GM18867 (cell line): Measurements from ENCODE around the gene ZSCAN10.
"Not testable (repeated sequence)": the region's sequence is repeated elsewhere in the genome, so short reads cannot be mapped to it uniquely, and the experiment has no call there.

Source experiments
- ATAC-seq: cut with Tn5 transposase; IDR thresholded peaks from one replicate; pipeline ENCODE4 v1.9.1; 2021; ENCODE audit warnings: mild to moderate bottlenecking, moderate library complexity; ENCODE audit not compliant: unreplicated experiment

ZSCAN10 gene

DNA sequence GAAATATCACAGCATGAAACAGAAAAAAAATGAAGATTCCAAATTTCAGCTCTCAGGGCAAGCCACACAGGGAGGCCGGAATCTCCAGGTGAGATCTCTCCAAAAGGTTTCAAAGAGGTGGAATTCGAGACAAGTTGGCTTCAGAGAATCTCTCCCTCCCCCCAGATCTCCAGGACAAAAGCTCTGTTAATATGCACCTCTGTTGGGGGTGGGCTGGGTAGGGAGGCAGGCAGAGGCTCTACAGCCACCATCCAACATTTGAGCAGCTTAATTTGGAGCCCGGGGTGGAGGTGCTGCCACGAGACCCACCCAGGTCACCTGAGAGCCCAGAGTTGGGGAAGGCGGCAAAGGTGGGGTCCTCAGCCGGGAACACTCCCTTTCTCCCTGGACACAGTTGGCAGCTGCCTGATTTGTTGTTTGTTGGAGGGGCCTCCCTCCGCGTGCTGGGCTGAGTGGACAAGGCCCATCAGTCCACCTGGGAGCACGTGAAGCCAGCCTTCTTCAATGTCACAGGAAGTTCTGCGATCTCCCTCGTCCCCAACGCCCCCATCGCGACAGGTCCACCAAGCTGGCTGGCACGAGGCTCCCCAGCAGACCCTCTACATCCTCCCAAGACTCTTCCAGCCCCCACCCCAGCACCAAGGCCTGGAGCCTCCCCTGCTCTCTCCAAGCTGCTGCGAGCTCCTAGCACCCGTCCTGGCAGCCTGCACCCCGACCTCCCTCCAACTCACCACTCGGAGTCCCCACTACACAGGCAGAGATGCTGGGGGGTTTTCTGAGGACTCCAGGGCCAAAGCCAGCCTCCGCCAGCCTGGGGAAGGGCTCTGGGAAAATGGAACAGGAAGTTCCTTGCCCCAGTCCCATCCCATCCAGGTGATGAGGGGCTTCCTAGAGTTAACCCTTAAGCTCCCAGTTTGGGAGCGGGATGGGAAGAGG, at the start of gene ZSCAN10:
ZSCAN10 (minus strand) TSS at position 836 of the 936 bp plus-strand sequence. CDS start 6,357 bp downstream, outside the sequence.
- ATAC-seq = no peak

DNA sequence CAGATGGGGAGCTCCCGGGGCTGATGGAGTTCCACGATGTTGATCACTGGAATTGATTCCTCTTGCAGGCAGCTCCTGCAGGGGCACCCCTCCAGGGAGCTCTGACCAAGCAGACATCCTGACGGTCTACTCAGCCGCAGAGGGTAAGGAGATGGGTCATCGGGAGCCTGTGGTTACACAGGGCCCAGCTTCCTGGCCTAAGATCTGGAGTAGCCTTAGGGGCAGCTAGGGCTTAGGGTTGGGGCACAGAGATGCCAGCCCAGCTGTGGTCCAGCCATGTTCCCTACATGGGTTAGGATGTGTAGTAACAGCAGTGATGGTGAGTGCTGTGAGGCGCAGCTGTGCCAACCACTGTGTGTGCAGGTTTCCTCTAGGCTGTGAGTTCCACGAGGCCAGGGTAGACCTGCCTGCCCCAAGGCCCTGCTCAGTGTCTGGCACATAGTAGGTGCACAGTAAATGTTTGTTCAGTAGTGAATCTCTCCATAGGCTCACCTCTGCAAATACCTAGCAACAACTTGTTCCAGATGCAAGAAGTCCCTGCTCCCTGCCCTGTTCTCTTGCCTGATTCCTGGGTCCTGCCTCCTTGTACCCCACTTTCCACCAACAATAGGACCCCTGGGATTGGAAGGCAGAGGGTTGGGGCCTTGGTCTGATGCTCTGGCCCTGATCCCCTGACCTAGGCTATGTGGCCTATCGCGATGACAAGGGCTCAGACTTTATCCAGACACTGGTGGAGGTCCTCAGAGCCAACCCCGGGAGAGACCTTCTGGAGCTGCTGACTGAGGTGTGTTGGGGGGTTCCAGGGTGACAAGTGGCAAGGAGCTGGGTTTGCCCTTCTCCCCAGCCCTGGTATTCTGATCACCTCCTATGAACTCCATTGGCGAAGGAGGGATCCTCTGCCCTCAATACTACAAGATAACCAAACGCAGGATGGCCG, 49.4 kb upstream of the ZSCAN10 start:
- ATAC-seq = no peak

DNA sequence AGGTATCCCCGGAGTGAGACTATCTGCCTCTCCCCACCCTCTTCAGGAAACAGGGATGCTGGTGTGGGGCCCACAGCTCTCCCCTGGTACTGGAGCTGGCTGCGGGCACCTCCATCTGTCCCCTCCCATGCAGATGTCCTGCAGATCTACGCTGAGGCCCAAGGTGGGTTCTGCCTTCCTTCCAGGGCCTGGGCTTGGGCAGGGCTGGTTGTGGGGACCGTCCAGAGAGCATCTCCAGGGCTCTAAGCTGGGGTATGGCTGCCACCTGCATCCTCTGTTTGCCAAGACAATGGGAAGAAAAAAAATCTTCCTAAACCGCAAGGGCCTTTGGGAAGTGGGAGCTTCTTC, 48.6 kb upstream of the ZSCAN10 start:
- ATAC-seq = no peak

DNA sequence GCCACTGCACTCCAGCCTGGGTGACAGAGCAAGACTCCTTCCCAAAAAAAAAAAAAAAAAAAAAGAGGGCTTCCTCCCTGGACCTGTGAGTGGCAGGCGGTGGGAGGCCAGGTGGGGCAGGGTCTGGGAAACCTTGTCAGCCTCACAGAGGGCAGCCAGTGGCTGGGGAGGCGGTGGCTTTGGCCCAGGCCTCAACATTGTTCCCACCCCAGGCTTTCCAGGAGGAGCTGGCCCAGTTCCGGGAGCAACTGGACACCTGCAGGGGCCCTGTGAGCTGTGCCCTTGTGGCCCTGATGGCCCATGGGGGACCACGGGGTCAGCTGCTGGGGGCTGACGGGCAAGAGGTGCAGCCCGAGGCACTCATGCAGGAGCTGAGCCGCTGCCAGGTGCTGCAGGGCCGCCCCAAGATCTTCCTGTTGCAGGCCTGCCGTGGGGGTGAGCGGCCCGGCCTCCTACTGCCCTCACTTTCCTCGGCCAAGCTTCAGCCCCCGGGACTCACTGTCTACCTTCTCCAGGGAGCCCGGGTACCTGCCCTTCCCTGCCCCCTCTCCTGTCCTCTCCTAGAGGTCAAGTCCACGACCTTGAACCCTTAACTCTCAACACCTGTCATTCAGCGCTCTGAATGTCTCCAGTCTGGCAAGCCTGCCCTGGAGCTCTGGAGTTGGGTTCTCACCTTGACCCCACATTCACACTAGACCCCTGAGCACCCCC, 48.1 kb upstream of the ZSCAN10 start:
- ATAC-seq = no peak

DNA sequence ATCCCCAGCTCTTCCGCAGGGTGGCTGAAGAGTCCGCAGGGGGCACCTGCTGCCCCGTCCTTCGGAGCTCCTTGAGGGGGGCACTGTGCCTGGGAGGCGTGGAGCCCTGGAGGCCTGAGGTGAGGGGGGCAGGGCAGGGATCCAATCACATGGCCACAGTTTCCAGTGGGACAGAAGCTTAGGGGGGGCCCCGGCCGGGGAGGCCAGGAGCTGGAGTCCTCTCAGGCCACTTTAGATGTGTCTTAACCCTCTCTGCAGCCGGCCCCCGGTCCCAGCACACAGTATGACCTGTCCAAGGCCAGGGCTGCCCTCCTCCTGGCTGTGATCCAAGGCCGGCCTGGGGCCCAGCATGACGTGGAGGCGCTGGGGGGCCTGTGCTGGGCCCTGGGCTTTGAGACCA, 46.6 kb upstream of the ZSCAN10 start:
- ATAC-seq = no peak

DNA sequence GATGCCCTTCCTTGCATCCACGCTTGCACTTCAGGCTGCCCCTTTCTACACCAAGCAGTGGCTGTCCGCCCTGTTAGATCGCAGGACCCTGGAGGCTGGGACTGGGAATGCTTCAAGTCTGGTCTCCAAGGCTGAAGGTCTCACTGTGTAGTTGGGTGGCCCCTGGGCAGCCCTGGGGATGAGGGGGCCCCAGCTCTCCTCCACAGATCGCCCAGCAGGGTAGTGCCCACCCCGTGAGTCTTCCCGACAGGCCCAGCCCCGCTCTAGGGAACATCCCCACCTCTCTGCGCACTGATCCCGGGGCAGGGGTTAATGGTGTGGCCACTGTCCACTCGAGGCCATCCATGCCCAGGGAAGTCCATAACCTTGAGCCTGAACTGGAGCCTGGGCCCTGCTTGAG, 46.1 kb upstream of the ZSCAN10 start:
- ATAC-seq = no peak

GRCh38 chr16:3144321-3144983, 45.4 kb upstream of the ZSCAN10 start:
- ATAC-seq = no peak

DNA sequence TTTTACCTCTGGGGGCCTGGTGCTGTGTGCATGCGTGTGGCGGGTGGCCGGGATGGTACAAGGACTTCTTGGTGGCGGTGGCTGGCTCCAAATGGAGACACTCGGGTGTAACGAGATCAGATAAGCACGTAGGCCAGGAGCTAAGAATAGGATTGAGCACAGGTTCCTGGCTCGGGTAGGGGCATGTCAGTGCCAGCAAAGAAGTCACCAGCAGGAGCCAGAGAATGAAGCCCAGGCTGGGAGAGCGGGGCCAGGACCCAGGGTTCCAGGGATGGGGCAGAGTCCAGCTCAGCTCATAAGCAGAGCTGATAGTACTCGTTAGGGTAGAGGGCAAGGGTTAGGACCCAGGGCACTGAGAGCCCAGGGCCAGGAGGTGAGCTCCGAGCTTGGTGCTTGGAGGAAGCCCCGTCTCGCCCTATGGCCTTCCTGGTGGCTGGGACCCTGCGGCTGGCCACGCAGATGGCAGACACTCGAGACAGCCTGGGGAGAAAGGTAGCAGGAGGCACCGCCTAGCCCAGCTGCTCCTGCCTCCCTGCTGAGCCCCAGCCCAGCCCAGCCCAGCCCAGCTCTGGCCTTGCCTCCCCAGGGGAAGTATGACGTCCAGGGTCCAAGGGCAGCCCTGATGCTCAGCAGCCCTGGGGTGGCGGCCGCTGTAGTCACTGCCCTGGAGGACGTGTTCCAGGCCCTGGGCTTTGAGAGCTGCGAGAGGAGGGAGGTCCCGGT, 44.7 kb upstream of the ZSCAN10 start:
- no peak for ATAC-seq

- no peak for ATAC-seq
These were observed 44.1 kb upstream of the ZSCAN10 start for GRCh38 chr16:3143189-3143588.

GRCh38 chr16:3142770-3143169, 43.7 kb upstream of the ZSCAN10 start:
- no peak for ATAC-seq

GRCh38 chr16:3142327-3142726, 43.2 kb upstream of the ZSCAN10 start:
- no peak for ATAC-seq

DNA sequence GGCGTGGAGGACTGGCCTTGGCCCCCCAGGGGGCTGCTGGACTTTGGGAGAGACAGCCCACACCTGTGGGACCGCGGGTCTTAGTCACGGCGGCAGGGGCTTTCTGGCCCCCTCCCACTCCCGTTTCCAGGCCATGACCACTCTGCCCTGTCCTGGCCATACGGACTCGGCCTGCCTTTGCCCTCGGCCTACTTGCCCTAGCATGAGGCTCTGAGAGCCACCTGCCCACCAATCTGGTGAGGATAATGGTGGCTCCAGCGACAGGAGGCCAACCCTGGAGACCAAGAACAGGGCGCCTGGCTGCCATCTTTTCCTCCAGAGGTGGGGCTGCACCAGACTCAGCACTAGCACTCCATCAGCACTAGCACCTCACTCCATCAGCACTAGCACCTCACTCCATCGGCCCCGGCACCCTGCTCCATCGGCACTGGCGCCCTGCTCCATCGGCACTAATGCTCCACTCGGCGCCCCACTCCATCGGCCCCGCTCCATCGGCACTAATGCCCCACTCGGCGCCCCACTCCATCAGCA, 42.8 kb upstream of the ZSCAN10 start:
- no peak for ATAC-seq

DNA sequence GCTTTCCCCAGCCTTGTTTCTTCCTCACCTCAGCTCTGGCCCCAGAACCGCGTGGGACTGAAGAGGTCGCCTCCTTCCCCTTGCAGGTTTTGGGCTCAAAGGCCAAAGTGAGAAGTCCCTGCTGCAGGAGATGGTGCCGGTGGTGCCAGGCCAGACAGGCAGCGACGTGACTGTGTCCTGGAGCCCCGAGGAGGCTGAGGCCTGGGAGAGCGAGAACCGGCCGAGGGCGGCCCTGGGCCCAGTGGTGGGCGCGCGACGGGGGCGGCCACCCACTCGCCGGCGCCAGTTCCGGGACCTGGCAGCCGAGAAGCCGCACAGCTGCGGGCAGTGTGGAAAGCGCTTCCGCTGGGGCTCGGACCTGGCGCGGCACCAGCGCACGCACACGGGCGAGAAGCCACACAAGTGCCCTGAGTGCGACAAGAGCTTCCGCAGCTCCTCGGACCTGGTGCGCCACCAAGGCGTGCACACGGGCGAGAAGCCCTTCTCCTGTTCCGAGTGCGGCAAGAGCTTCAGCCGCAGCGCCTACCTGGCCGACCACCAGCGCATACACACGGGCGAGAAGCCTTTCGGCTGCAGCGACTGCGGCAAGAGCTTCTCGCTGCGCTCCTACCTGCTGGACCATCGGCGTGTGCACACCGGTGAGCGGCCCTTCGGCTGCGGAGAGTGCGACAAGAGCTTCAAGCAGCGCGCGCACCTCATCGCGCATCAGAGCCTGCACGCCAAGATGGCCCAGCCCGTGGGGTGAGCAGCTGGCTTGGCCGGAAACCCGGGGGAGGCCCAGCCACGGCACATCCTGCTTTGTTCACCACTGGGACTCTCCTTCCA, 41.7 kb upstream of the ZSCAN10 start:
- no peak for ATAC-seq

DNA sequence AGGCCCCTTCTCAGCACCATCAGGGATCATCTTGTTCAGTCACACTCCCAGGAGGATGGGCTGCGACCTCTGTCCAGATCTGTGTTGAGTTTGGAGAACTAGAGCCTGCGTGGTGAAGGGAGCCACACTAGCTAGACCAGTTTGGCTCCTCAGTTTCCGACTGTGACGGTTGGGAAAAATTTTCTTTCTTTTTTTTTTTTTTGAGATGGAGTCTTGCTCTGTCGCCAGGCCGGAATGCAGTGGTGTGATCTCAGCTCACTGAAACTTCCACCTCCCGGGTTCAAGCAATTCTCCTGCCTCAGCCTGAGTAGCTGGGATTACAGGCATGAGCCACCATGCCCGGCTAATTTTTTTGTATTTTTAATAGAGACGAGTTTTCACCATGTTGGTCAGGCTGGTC, 40.5 kb upstream of the ZSCAN10 start:
- not testable (repeated sequence) for ATAC-seq

DNA sequence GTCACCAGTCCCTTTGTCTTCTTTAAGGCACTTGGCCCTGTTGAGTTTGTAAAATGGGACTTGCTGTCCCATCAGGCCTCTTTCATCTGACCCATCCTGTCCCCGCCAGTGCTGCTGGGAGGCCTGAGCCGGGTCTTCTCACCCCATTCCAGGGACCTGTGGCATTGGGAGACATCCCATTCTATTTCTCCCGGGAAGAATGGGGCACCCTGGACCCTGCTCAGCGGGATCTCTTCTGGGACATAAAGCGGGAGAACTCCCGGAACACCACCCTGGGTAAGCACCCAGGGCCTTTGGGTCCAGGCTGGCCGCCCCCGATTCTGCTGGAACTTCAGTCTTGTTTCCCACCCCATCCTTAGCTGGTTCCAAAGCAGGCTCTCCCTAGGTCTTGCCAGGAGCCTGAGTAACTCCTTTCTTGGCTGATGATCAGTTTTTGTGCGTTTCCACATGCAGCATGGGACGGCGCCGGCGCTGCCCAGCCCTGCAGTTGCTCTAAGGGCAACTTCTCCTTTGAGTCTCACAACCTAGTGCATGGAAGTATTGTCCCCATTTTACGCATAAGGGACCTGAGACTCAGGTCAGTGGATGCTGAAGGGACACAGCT, 39.8 kb upstream of the ZSCAN10 start:
- ATAC-seq = no peak

GRCh38 chr16:3138342-3138741, 39.2 kb upstream of the ZSCAN10 start:
- no peak for ATAC-seq

- ATAC-seq = no peak
These were observed 38.2 kb upstream of the ZSCAN10 start for GRCh38 chr16:3137267-3137666.

DNA sequence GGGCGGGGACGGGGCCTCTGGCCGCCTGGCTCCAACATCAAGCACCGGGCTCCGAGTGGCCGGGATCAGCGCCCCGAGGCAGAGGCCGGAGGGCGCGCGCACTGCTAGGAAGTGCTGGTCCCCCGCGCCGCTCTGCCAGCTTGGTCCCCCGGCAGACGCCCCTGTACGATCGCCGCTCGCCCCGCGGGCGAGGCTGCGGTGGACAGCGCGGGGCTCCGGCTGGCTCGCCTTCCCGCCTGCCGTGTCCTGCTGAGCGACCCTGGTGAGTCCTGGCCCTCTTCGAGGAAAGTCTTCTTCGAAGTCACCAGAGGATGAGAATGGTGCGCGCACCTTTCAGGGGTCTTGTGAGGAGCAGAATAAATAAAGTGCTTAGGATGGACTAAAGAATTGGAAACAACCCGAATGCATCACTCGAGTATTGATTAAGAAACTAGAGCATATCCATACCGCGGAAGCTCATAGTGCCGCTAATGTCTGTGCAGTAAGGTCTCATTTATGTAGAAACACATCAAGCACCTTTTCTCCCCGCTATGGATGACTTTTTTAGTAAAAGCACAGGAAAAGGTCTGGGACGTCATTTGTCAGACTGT, 36.1 kb upstream of the ZSCAN10 start:
- ATAC-seq = peak; percentile 4
